Stimulated activated CD4-positive, alpha-beta T cell treated with anti-CD3 and anti-CD28 coated beads, Interleukin-15, amount 100 ng/mL, for 1 hour (primary cell): ENCODE measurements around the gene RBM14.
"Not testable (repeated sequence)": the region's sequence is repeated elsewhere in the genome, so short reads cannot be mapped to it uniquely, and the experiment has no call there.

Experiments used
- DNase-seq, 2 donors: peaks; one replicate each; pipeline ENCODE4 v3.0.0-alpha.2; 2020; ENCODE audit warnings: low read depth in 1 of 2, low spot score in 1 of 2

Gene RBM14

GRCh38 chr11:66616379-66617154, at the start of gene RBM14:
TSS of gene RBM14 (plus strand) at chr11:66616630. CDS start at chr11:66616721, 91 bp downstream.
- peak; percentile 95 for DNase-seq

- no peak for DNase-seq
These were observed 48.7 kb upstream of the RBM14 start for GRCh38 chr11:66567787-66568123.

- peak; percentile 44 to 61 for DNase-seq
These were observed 48.1 kb upstream of the RBM14 start, which contains the start of gene CTSF for GRCh38 chr11:66568124-66568916. TSS of gene CTSF (minus strand) at chr11:66568606. CDS start at chr11:66568486, 120 bp downstream.

- no peak for DNase-seq
These were observed 47.4 kb upstream of the RBM14 start for GRCh38 chr11:66569076-66569475.

GRCh38 chr11:66570079-66570849, 46.2 kb upstream of the RBM14 start:
- DNase-seq = no peak

GRCh38 chr11:66570850-66571180, 45.6 kb upstream of the RBM14 start:
- DNase-seq = no peak

GRCh38 chr11:66579017-66579606, 37.3 kb upstream of the RBM14 start:
- peak; percentile 43 to 71 for DNase-seq

- DNase-seq = no peak
These were observed 35.6 kb upstream of the RBM14 start for GRCh38 chr11:66580803-66581202.

GRCh38 chr11:66581261-66581660, 35.2 kb upstream of the RBM14 start:
- DNase-seq = no peak

- not testable (repeated sequence) for DNase-seq
These were observed 33.8 kb upstream of the RBM14 start for GRCh38 chr11:66582565-66583147.

- DNase-seq = not testable (repeated sequence)
These were observed 31.0 kb upstream of the RBM14 start for GRCh38 chr11:66585447-66585846.

GRCh38 chr11:66586136-66586535, 30.3 kb upstream of the RBM14 start:
- DNase-seq = no peak

GRCh38 chr11:66589315-66589714, 27.1 kb upstream of the RBM14 start:
- not testable (repeated sequence) for DNase-seq

GRCh38 chr11:66589996-66590675, 26.3 kb upstream of the RBM14 start:
- no peak for DNase-seq

- no peak for DNase-seq
These were observed 25.3 kb upstream of the RBM14 start for GRCh38 chr11:66591175-66591574.

GRCh38 chr11:66592457-66593302, 23.8 kb upstream of the RBM14 start, which contains the start of the genes CCDC87 and CCS:
TSS of gene CCDC87 (minus strand) at chr11:66593063. CDS start at chr11:66593015, 48 bp downstream.
TSS of gene CCS (plus strand) at chr11:66593185. CDS start at chr11:66593262, 77 bp downstream.
- peak; percentile 98 for DNase-seq

GRCh38 chr11:66593303-66593635, 23.2 kb upstream of the RBM14 start:
- DNase-seq = no peak

- no peak for DNase-seq
These were observed 22.8 kb upstream of the RBM14 start for GRCh38 chr11:66593650-66594049.

- no peak for DNase-seq
These were observed 21.1 kb upstream of the RBM14 start for GRCh38 chr11:66595245-66595904.
